Thoracic aorta endothelial cell (primary cell): Measurements from ENCODE around the gene ACSL6. TPM values are rescaled to one million over a fixed set of nuclear protein-coding genes. Genes with fewer than 3 reads are reported as not detected.

ENCODE experiments used
- total RNA-seq: library from RNA; depleted of rRNA; stranded (reverse); fragments of >200 nt; gene quantifications from 2 replicates; pipeline ENCODE4 v1.2.3, GENCODE V29; 2012

The ACSL6 gene, protein sequence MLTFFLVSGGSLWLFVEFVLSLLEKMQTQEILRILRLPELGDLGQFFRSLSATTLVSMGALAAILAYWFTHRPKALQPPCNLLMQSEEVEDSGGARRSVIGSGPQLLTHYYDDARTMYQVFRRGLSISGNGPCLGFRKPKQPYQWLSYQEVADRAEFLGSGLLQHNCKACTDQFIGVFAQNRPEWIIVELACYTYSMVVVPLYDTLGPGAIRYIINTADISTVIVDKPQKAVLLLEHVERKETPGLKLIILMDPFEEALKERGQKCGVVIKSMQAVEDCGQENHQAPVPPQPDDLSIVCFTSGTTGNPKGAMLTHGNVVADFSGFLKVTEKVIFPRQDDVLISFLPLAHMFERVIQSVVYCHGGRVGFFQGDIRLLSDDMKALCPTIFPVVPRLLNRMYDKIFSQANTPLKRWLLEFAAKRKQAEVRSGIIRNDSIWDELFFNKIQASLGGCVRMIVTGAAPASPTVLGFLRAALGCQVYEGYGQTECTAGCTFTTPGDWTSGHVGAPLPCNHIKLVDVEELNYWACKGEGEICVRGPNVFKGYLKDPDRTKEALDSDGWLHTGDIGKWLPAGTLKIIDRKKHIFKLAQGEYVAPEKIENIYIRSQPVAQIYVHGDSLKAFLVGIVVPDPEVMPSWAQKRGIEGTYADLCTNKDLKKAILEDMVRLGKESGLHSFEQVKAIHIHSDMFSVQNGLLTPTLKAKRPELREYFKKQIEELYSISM
- not detected in 2 replicates for total RNA-seq

DNA sequence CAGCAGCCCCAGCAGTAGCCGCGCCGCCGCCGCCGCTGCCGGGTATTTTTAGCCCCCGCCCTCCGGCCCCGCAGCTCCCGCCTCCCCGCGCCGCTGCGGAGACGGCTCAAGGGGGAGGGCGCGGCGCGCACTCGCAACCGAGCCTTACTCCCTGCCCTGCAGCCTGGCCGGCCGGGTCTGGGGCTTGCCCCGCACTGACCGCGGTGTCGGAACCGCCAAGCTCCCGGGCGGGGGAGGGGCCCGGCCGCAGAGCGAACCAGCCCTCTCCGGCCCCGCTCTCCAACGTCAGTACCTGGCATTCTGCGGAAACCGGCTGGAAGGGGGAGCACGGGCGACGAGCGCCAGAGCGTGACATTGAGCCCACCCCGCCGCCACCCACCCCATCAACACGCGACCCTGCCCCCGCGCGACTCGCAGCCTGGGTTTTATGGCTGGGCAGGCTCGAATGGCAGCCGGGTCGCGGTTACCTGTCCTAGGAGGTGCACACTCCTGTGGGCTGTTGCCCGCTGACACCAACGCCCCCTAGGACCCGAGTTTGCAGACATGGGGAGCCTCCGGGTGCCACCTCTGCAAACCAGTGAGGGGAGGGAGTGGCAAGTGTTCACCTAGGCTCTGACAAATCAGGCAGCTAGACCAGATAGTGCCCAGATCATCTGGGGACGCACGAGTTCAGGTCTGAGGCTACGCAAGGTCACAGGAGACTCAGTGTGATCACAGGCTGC lies at the start of gene ACSL6:
Gene ACSL6, minus strand, starts transcription at position 37 of the 722 bp plus-strand sequence. CDS start 105 bp downstream, outside the sequence.

DNA sequence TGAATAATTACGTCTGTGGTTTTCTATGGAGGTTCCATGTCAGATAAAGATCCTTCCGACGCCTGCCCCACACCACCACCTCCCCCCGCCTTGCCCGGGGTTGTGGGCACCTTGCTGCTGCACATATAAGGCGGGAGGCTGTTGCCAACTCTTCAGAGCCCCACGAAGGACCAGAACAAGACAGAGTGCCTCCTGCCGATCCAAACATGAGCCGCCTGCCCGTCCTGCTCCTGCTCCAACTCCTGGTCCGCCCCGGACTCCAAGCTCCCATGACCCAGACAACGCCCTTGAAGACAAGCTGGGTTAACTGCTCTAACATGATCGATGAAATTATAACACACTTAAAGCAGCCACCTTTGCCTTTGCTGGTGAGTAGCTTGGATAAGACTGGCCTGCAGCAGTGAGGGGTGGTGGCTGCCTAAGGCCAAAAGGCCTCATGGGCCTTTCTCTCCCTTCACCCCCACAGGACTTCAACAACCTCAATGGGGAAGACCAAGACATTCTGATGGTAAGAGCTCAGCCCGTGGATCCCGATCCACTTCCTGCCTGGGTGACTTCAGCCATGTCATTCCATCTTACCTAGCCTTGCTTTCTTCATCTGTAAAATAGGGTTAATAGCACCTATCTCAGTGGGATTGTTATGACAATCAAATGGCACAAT lies 49.2 kb upstream of the ACSL6 start, which contains the start of gene IL3:
Gene IL3, plus strand, starts transcription at position 155 of the 661 bp plus-strand sequence. Its CDS starts 52 bp downstream, at position 207.

DNA sequence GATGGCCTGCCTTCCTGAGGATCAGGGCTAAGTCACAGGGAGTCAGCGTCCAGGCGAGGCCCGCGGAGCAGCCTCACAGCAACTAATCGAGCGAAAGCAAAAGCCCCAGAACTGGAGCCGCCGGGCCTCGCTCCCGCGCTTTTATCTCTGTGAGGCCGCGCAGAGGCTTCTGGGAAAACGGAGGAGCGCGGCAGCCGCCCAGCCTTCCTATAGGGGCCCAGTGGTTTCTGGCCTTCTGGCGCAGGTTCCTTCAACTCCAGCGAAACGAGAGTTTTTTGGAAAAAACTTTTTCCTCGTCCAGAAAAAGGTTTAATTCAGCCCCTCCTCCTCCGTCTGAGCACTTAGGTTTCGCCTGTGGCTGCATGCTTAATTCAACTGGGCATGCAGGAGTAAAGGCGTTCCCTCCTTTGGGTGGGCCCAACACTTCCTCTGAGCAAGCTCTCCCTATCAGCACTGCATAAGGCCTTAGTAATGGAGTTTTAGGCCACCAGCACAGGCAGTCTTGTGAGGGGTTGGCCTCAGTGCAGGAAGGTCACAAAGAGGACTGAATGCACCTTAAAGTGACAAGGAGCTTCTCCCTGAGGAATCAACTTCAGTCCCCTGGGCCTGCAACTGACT lies 65.8 kb downstream of the ACSL6 start, which contains the start of gene MEIKIN:
Gene MEIKIN, minus strand, starts transcription at position 113 of the 618 bp plus-strand sequence. CDS start 158 bp downstream, outside the sequence.

Other genes starting within 250 kb of the ACSL6 start
- gene FNIP1, start 214.6 kb downstream of the ACSL6 start, total RNA-seq: 48.4 and 51.9 TPM in 2 replicates
- gene MEIKIN, start 66.0 kb downstream of the ACSL6 start, total RNA-seq: not detected in 2 replicates
- not detected in 2 replicates for gene IL3, start 49.0 kb upstream of the ACSL6 start, total RNA-seq
- gene CSF2, start 62.1 kb upstream of the ACSL6 start, total RNA-seq: not detected in 2 replicates
- 39.1 and 53.2 TPM in 2 replicates for gene P4HA2, start 216.2 kb upstream of the ACSL6 start, total RNA-seq
- 33.4 and 87.9 TPM in 2 replicates for gene PDLIM4, start 246.0 kb upstream of the ACSL6 start, total RNA-seq